Spinal cord (tissue), 10 donors: ENCODE results near the gene SMIM10L1. TPM values are rescaled to one million over a fixed set of nuclear protein-coding genes. Genes with fewer than 3 reads are reported as not detected.
A peak's percentile ranks its signal among the peaks of the same experiment; 100 is the strongest.

Experiments used
- DNase-seq, 6 donors: peaks; one replicate each; pipeline versions ENCODE4 v3.0.0 to v3.0.0-alpha.2; 2013 to 2015; ENCODE audit warnings: low spot score in 6 of 6, low read depth in 4 of 6
- H3K27ac ChIP-seq: one replicate; pipeline ENCODE4 v1.5.1; 2013; ENCODE audit warnings: low read depth, low read length, control low read depth
- H3K27me3 ChIP-seq: one replicate; pipeline ENCODE4 v1.6.1; 2013; ENCODE audit warnings: low read length; ENCODE audit not compliant: control insufficient read depth, insufficient read depth
- H3K36me3 ChIP-seq: one replicate; pipeline ENCODE4 v1.6.1; 2013; ENCODE audit warnings: low read length; ENCODE audit not compliant: control insufficient read depth, insufficient read depth
- H3K4me1 ChIP-seq: one replicate; pipeline ENCODE4 v1.6.1; 2013; ENCODE audit warnings: low read length; ENCODE audit not compliant: control insufficient read depth, insufficient read depth
- H3K4me3 ChIP-seq: one replicate; pipeline ENCODE4 v1.5.1; 2013; ENCODE audit warnings: low read depth, low read length, control low read depth
- H3K9me3 ChIP-seq: one replicate; pipeline ENCODE4 v1.6.1; 2013; ENCODE audit warnings: low read length; ENCODE audit not compliant: control insufficient read depth, insufficient read depth
- WGBS: methylation state at CpG from one replicate; pipeline ENCODE4 v1.1.5; 2013; ENCODE audit warnings: missing lambda C conversion rate; ENCODE audit not compliant: insufficient coverage; 5-methylcytosine and 5-hydroxymethylcytosine counted together
- polyA plus RNA-seq, 2 donors: library from polyadenylated mRNA; unstranded; fragments of 120-200 nt; gene quantifications; one replicate each; pipeline ENCODE4 v1.2.1, GENCODE V29; 2013; ENCODE audit not compliant: insufficient read length in 2 of 2
- total RNA-seq, 2 donors: library from RNA; depleted of rRNA in 1 of 2; stranded (reverse); fragments of 120-200 nt in 1 of 2; fragments of >200 nt in 1 of 2; gene quantifications; one replicate each; pipeline versions ENCODE4 v1.2.3 to v1.2.4, GENCODE V29; 2013 to 2014
- donor health status: healthy.

SMIM10L1 gene
- total and polyA plus RNA-seq, 4 donors = 12.6 to 22.6 (median 16.5) TPM

GRCh38 chr12:11147420-11147819, 23.6 kb upstream of the SMIM10L1 start:
- peaks cover 3% of the 10 kb centered on the region for H3K9me3 ChIP-seq
- H3K4me1 ChIP-seq = no peaks in the 10 kb centered on the region
- no peak overlapping the region for H3K4me3 ChIP-seq
- H3K27ac ChIP-seq = no peak overlapping the region
- H3K36me3 ChIP-seq = no peaks in the 10 kb centered on the region
- WGBS = no CpG with 5 or more reads among the region's 1 CpG
- H3K27me3 ChIP-seq = no peaks in the 10 kb centered on the region
- DNase-seq = no peak

DNA sequence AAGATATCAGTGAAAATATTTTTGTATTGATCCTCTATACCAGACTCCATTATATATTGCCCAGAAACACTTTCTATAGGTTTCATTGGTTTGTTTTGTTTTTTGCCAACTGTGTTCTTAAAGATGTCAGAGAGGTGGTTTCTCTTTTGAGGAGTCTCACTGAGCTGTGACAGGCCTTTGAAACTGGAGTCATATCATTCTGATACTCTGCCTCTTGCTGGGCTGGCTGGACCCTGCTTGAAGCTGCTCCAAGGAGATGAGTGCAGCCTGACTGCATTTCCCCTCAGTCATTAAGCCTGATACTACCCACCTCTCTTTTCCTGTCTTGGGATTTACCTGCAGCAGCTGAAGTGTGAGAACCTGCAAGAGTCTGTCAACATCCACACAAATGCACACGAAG, 20.2 kb upstream of the SMIM10L1 start:
- Histone ChIP-seq H3K4me3 (no peak overlapping the region), H3K27ac (no peak overlapping the region), H3K4me1 (no peaks in the 10 kb centered on the region), H3K27me3 (no peaks in the 10 kb centered on the region), H3K36me3 (no peaks in the 10 kb centered on the region), H3K9me3 (no peaks in the 10 kb centered on the region)
- no peak for DNase-seq
- WGBS = 100% methylated on average over 1 of the region's 1 CpG

DNA sequence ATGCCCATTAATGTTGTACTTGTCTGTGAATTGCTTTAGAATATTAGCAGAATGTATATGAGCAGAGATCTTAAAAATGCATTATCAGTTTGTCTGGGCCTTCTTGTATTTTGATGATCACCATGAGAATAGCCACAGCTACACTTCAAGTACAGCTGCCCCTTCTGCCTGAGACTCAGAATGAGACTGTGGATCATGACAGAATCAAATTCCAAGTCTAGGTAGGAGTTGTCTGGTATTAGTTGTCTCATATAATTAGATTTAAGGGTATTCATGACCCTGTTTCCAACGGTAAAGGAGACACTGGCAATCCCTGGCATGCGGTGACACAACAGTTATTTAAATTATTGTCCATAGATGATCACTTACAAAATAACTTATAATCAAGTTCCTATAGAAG, 18.3 kb upstream of the SMIM10L1 start:
- no peak for DNase-seq
- no peaks in the 10 kb centered on the region for H3K9me3 ChIP-seq
- H3K27ac ChIP-seq = no peak overlapping the region
- H3K36me3 ChIP-seq = no peaks in the 10 kb centered on the region
- H3K27me3 ChIP-seq = no peaks in the 10 kb centered on the region
- no CpG with 5 or more reads among the region's 2 CpGs for WGBS
- no peaks in the 10 kb centered on the region for H3K4me1 ChIP-seq
- no peak overlapping the region for H3K4me3 ChIP-seq

GRCh38 chr12:11154400-11154925, 16.5 kb upstream of the SMIM10L1 start:
- Histone ChIP-seq H3K4me3 (no peak overlapping the region), H3K27me3 (no peaks in the 10 kb centered on the region), H3K9me3 (no peaks in the 10 kb centered on the region), H3K4me1 (no peaks in the 10 kb centered on the region), H3K27ac (no peak overlapping the region), H3K36me3 (no peaks in the 10 kb centered on the region)
- no CpG with 5 or more reads among the region's 1 CpG for WGBS
- no peak for DNase-seq

DNA sequence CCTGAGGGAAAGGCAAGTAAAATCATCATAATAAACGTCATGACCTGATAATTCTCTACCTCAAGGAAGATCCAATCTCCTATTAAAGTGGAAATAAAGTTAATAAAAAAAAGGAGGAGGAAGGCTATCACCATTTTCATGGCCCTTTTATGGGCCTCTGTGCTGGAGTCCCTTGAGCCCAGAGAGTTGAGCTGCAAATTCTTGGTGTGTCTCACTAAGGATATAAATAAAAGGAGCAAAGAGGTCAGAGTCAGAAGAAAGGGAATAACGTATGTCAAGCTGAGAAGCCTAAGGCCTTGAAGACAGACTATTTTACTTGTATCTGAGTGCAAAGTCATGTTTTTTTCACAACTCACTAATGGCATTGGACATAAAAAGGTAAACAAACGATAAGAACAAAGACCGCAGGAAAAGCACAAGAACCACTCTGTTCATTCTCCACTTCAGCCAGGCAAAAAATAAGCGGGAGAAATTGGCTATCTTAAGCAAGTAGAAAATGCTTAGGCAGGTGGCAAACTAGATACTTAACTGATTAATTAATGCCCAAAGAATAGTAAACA, 12.0 kb upstream of the SMIM10L1 start:
- no CpG with 5 or more reads among the region's 5 CpGs for WGBS
- Histone ChIP-seq H3K4me1 (no peaks in the 10 kb centered on the region), H3K36me3 (no peaks in the 10 kb centered on the region), H3K4me3 (no peak overlapping the region), H3K9me3 (no peaks in the 10 kb centered on the region), H3K27ac (no peak overlapping the region), H3K27me3 (no peaks in the 10 kb centered on the region)
- no peak for DNase-seq

- Histone ChIP-seq H3K9me3 (no peaks in the 10 kb centered on the region), H3K27me3 (no peaks in the 10 kb centered on the region), H3K36me3 (no peaks in the 10 kb centered on the region), H3K27ac (no peak overlapping the region), H3K4me1 (no peaks in the 10 kb centered on the region), H3K4me3 (no peak overlapping the region)
- no peak for DNase-seq
- WGBS = no CpG with 5 or more reads among the region's 1 CpG
Observed at GRCh38 chr12:11162502-11162901, 8.5 kb upstream of the SMIM10L1 start.

DNA sequence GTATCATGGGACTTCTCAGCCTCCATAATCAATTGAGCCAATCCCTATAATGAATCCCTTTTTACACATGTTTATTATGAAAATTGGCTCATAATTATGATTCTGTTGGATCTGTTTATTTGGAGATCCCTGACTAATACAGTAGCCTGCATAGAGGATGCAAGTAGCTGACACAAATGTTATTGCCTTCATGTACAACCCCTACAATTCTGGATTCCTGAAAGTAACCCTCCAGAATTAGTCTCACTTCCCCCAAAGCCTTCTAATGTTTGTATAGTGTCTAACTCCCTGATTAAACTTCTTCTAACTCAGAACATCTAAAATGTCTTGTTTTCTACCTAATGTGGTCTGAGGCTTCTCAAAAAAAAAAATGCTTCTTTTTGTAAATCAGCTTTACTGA, 6.6 kb upstream of the SMIM10L1 start:
- Histone ChIP-seq H3K36me3 (no peaks in the 10 kb centered on the region), H3K27me3 (no peaks in the 10 kb centered on the region), H3K4me3 (no peak overlapping the region), H3K4me1 (no peaks in the 10 kb centered on the region), H3K27ac (no peak overlapping the region), H3K9me3 (no peaks in the 10 kb centered on the region)
- no peak for DNase-seq

GRCh38 chr12:11166300-11166699, 4.7 kb upstream of the SMIM10L1 start:
- H3K9me3 ChIP-seq = no peaks in the 10 kb centered on the region
- no peak overlapping the region for H3K27ac ChIP-seq
- no peak for DNase-seq
- peaks cover 2% of the 10 kb centered on the region for H3K36me3 ChIP-seq
- H3K4me1 ChIP-seq = peaks cover 6% of the 10 kb centered on the region
- no peak overlapping the region for H3K4me3 ChIP-seq
- H3K27me3 ChIP-seq = no peaks in the 10 kb centered on the region

- no peaks in the 10 kb centered on the region for H3K27me3 ChIP-seq
- 0% methylated on average over 3 of the region's 4 CpGs for WGBS
- peak overlapping the region; percentile 91 for H3K27ac ChIP-seq
- DNase-seq = peak in 1 of 6 donors; percentile 6
- peaks cover 2% of the 10 kb centered on the region for H3K36me3 ChIP-seq
- H3K4me1 ChIP-seq = peaks cover 6% of the 10 kb centered on the region
- no peaks in the 10 kb centered on the region for H3K9me3 ChIP-seq
- peak overlapping the region; percentile 75 for H3K4me3 ChIP-seq
Observed at GRCh38 chr12:11170810-11171144, 217 bp upstream of the SMIM10L1 start.

DNA sequence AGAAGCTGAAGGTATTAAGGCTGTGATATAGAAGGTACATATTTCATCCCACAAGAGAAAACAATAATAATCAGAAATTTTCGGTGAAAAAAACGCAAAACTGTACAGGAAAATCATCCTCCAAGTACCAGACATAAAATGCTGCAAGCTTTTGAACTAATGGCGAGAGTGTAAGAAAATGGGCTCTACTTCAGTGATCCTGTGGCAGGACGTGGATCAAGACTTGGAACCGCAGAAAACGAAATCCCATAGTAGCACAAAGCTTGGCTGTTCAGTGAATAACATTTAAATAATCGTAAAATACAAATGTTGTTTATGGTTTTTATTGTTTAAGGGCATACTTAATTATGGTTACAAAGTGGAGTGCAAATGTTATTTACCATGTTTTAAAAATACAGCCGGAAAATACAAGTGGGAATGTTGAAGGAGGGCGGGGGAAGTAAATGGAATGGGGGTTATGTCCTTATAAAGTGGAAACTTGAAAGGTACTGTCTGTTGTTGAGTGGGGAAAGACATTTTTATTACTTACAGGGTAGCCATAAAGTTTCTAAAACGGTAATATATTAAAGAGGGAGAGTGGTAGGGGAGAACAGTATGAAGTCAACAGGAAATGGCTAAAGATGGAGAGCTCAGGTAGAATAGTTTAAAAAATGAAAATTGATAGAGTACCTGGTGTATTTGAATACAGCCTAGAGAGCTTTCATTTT, 1.1 kb downstream of the SMIM10L1 start:
- WGBS = 0% methylated on average over 1 of the region's 10 CpGs
- peak in 3 of 6 donors; percentile 13 to 77 (median 40) for DNase-seq

More for the DNA sequence above, 1.1 kb downstream of the SMIM10L1 start:
- H3K4me1 ChIP-seq = peaks cover 6% of the 10 kb centered on the region
- peak overlapping the region; percentile 91 for H3K27ac ChIP-seq
- peak overlapping the region; percentile 75 for H3K4me3 ChIP-seq
- no peaks in the 10 kb centered on the region for H3K27me3 ChIP-seq
- no peaks in the 10 kb centered on the region for H3K9me3 ChIP-seq
- H3K36me3 ChIP-seq = peaks cover 2% of the 10 kb centered on the region
